GM12872 (cell line): Measurements from ENCODE around the gene ZXDA.
"Not testable (repeated sequence)": the region's sequence is repeated elsewhere in the genome, so short reads cannot be mapped to it uniquely, and the experiment has no call there.

Source experiments
- TF ChIP-seq, protein P1 (sequence below): IDR thresholded peaks from 3 replicates; pipeline ENCODE4 v1.5.1; 2011; ENCODE audit warnings: low read depth, mild to moderate bottlenecking, low read length, moderate library complexity; ENCODE audit not compliant: insufficient read depth

Gene ZXDA, protein sequence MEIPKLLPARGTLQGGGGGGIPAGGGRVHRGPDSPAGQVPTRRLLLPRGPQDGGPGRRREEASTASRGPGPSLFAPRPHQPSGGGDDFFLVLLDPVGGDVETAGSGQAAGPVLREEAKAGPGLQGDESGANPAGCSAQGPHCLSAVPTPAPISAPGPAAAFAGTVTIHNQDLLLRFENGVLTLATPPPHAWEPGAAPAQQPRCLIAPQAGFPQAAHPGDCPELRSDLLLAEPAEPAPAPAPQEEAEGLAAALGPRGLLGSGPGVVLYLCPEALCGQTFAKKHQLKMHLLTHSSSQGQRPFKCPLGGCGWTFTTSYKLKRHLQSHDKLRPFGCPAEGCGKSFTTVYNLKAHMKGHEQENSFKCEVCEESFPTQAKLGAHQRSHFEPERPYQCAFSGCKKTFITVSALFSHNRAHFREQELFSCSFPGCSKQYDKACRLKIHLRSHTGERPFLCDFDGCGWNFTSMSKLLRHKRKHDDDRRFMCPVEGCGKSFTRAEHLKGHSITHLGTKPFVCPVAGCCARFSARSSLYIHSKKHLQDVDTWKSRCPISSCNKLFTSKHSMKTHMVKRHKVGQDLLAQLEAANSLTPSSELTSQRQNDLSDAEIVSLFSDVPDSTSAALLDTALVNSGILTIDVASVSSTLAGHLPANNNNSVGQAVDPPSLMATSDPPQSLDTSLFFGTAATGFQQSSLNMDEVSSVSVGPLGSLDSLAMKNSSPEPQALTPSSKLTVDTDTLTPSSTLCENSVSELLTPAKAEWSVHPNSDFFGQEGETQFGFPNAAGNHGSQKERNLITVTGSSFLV

GRCh38 chrX:57910287-57910912, at the start of gene ZXDA:
Gene ZXDA, minus strand, starts transcription at chrX:57910458. Its CDS starts 38 bp downstream, at chrX:57910420.
- TF ChIP-seq, protein P1, sequence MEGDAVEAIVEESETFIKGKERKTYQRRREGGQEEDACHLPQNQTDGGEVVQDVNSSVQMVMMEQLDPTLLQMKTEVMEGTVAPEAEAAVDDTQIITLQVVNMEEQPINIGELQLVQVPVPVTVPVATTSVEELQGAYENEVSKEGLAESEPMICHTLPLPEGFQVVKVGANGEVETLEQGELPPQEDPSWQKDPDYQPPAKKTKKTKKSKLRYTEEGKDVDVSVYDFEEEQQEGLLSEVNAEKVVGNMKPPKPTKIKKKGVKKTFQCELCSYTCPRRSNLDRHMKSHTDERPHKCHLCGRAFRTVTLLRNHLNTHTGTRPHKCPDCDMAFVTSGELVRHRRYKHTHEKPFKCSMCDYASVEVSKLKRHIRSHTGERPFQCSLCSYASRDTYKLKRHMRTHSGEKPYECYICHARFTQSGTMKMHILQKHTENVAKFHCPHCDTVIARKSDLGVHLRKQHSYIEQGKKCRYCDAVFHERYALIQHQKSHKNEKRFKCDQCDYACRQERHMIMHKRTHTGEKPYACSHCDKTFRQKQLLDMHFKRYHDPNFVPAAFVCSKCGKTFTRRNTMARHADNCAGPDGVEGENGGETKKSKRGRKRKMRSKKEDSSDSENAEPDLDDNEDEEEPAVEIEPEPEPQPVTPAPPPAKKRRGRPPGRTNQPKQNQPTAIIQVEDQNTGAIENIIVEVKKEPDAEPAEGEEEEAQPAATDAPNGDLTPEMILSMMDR = not testable (repeated sequence)

DNA sequence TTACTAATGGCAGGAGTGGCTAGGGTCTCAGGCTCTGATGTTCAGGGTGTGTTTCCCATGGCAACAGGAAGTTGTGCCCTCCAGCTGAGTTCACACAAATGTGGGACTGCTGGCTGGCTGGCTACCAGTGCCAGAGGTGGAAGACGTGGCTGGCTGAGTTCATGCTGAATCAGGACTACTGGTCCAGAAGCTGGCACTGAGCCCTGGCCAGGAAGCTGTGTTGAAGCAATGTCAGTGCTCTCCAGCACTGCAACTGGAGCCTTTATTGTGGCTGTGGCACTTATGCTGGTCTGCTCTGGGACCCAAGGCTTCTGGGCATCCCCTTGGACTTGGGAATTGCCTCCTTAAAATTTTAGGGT, 42.0 kb upstream of the ZXDA start:
- TF ChIP-seq, protein P1 = no peak

DNA sequence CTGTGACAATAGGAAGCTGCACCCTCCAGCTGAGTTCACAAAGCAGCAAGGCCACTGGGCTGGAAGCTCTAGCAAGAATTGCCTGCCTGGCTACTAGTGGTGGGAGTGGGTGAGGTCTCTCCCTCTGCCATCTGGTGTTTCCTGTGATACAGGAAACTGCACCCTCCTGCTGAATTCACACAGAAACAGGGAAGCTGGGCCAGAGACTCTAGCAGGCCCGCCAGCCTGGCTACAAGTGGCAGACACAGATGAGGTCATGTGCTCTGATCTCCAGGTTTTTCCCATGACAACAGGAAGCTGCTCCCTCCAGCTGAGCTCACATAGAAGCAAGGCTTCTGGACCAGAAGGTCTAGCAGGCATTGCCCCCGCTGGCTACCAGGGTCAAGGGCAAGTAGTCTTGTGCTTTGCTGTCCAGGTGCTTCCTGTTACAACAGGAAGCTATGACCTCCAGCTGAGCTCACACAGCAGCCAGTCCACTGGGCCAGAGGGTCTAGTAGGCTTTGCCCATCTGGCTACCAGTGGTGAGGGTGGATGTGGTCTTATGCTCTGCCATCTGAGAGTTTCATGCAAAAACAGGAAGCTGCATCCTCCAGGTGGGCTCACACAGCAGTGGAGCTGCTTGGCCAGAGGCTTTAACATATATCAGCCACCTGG, 41.5 kb upstream of the ZXDA start:
- TF ChIP-seq, protein P1 = no peak

- TF ChIP-seq, protein P1 = no peak
Observed at GRCh38 chrX:57933321-57933720, 23.1 kb upstream of the ZXDA start.

GRCh38 chrX:57932266-57932665, 22.0 kb upstream of the ZXDA start:
- TF ChIP-seq, protein P1 = no peak

- TF ChIP-seq, protein P1 = no peak
Observed at GRCh38 chrX:57930051-57930450, 19.8 kb upstream of the ZXDA start.

DNA sequence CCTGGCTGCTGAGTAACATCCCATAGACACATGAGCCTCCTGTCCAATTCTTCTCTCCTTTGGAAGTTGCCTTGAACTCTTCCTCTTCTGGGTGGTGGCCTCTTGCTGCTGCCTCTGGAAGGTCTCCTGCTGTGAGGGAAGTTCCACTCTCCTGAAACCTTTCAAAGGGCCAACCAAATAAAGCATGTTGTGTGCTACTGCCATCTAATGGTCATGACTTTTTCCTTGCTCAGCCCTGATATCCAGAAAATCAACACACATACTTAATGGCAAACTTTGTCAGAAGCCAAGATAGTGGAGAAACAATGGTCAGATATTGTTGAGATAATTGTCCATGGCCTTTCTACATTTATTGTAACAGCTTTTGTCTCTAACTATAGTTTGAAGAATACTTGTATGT, 19.1 kb upstream of the ZXDA start:
- TF ChIP-seq, protein P1 = peak; percentile 48; the same call in 2 of the 3 replicates
